Erythroblast (primary cell): ENCODE results near the gene PLEKHG3.

Source experiments
- GATA1 ChIP-seq: IDR thresholded peaks from 2 replicates; pipeline ENCODE4 v1.6.1; 2011; ENCODE audit warnings: low read depth, mild to moderate bottlenecking, control low read depth, low read length, moderate library complexity
- POLR2A ChIP-seq: IDR thresholded peaks from 2 replicates; pipeline ENCODE4 v1.6.1; 2011; ENCODE audit warnings: mild to moderate bottlenecking, low read length

GRCh38 chr14:64779472-64779871 is 75.2 kb downstream of the PLEKHG3 start:
- TF ChIP-seq POLR2A = no peak
- no peak for TF ChIP-seq GATA1
